Measurements from ENCODE around the gene RTP1. TPM values are rescaled to one million over a fixed set of nuclear protein-coding genes. Genes with fewer than 3 reads are reported as not detected.
"Not testable (repeated sequence)": the region's sequence is repeated elsewhere in the genome, so short reads cannot be mapped to it uniquely, and the experiment has no call there.

RTP1 gene
- polyA plus RNA-seq, 2 donors = 0.01 TPM; not detected in 1

GRCh38 chr3:187170911-187171310, 26.4 kb upstream of the RTP1 start:
- not testable (repeated sequence) for H3K36me3 ChIP-seq (ENCODE audit: control insufficient read depth in 2 of 2, insufficient read depth in 2 of 2, low read length in 1 of 2); H3K27me3 ChIP-seq (ENCODE audit: control insufficient read depth in 1 of 2, insufficient read depth in 2 of 2, low read length in 2 of 2); H3K27ac ChIP-seq (ENCODE audit: low read depth in 2 of 2, low read length in 1 of 2); H3K4me3 ChIP-seq (ENCODE audit: low read depth in 1 of 2, low read length in 2 of 2); H3K9me3 ChIP-seq (ENCODE audit: control insufficient read depth in 2 of 2, insufficient read depth in 1 of 2, low read depth in 1 of 2, low read length in 1 of 2); H3K4me1 ChIP-seq (ENCODE audit: control insufficient read depth in 2 of 2, insufficient read depth in 2 of 2, low read length in 1 of 2)
- 93 to 95% methylated on average over 5 of the region's 5 CpGs for WGBS, 2 donors

DNA sequence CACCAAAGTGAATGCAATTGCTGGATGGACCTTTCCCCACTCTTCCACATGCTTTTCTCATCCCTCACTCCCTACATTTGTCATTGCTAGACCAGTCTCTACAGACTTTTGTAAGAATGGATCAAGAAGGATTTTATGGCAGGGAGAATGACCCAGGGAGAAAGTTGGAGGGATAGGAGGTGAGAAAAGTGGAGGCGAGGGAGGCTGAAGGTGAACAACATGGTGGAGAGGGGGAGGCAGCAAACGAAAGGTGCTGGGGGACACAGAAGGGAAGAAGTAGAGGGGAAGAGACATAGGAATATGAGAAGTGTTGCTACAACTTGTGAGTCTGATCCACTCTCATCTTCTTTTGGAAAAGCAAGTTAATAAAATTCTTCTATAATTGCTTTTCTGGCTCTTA, 24.4 kb upstream of the RTP1 start:
- no peaks in the 10 kb centered on the region for H3K4me1 ChIP-seq (ENCODE audit: control insufficient read depth in 2 of 2, insufficient read depth in 2 of 2, low read length in 1 of 2)
- peak overlapping the region in 1 of 2 donors; percentile 30 for H3K27ac ChIP-seq (ENCODE audit: low read depth in 2 of 2, low read length in 1 of 2)
- H3K36me3 ChIP-seq (ENCODE audit: control insufficient read depth in 2 of 2, insufficient read depth in 2 of 2, low read length in 1 of 2) = no peaks in the 10 kb centered on the region
- no peaks in the 10 kb centered on the region for H3K27me3 ChIP-seq (ENCODE audit: control insufficient read depth in 1 of 2, insufficient read depth in 2 of 2, low read length in 2 of 2)
- H3K4me3 ChIP-seq (ENCODE audit: low read depth in 1 of 2, low read length in 2 of 2) = no peak overlapping the region
- WGBS, 2 donors = 91% methylated on average over 2 of the region's 2 CpGs
- no peaks in the 10 kb centered on the region for H3K9me3 ChIP-seq (ENCODE audit: control insufficient read depth in 2 of 2, insufficient read depth in 1 of 2, low read depth in 1 of 2, low read length in 1 of 2)

GRCh38 chr3:187181454-187182170, 15.7 kb upstream of the RTP1 start:
- H3K9me3 ChIP-seq (ENCODE audit: control insufficient read depth in 2 of 2, insufficient read depth in 1 of 2, low read depth in 1 of 2, low read length in 1 of 2) = no peaks in the 10 kb centered on the region
- no peaks in the 10 kb centered on the region for H3K36me3 ChIP-seq (ENCODE audit: control insufficient read depth in 2 of 2, insufficient read depth in 2 of 2, low read length in 1 of 2)
- H3K27ac ChIP-seq (ENCODE audit: low read depth in 2 of 2, low read length in 1 of 2) = no peak overlapping the region
- H3K27me3 ChIP-seq (ENCODE audit: control insufficient read depth in 1 of 2, insufficient read depth in 2 of 2, low read length in 2 of 2) = no peaks in the 10 kb centered on the region
- peaks cover 0 to 2% of the 10 kb centered on the region in 2 donors for H3K4me1 ChIP-seq (ENCODE audit: control insufficient read depth in 2 of 2, insufficient read depth in 2 of 2, low read length in 1 of 2)
- 86 to 88% methylated on average over 7 of the region's 7 CpGs for WGBS, 2 donors
- no peak overlapping the region for H3K4me3 ChIP-seq (ENCODE audit: low read depth in 1 of 2, low read length in 2 of 2)

- WGBS, 2 donors = 50 to 61% methylated on average over 7 of the region's 7 CpGs
Observed at GRCh38 chr3:187183210-187183862, 13.9 kb upstream of the RTP1 start.

GRCh38 chr3:187183903-187184302, 13.4 kb upstream of the RTP1 start:
- no peaks in the 10 kb centered on the region for H3K27me3 ChIP-seq (ENCODE audit: control insufficient read depth in 1 of 2, insufficient read depth in 2 of 2, low read length in 2 of 2)
- H3K4me3 ChIP-seq (ENCODE audit: low read depth in 1 of 2, low read length in 2 of 2) = no peak overlapping the region
- peaks cover 0 to 5% of the 10 kb centered on the region in 2 donors for H3K4me1 ChIP-seq (ENCODE audit: control insufficient read depth in 2 of 2, insufficient read depth in 2 of 2, low read length in 1 of 2)
- no peaks in the 10 kb centered on the region for H3K9me3 ChIP-seq (ENCODE audit: control insufficient read depth in 2 of 2, insufficient read depth in 1 of 2, low read depth in 1 of 2, low read length in 1 of 2)
- H3K36me3 ChIP-seq (ENCODE audit: control insufficient read depth in 2 of 2, insufficient read depth in 2 of 2, low read length in 1 of 2) = no peaks in the 10 kb centered on the region
- no peak overlapping the region for H3K27ac ChIP-seq (ENCODE audit: low read depth in 2 of 2, low read length in 1 of 2)
- WGBS, 2 donors = 83 to 91% methylated on average over 6 of the region's 6 CpGs

More at GRCh38 chr3:187183210-187183862, 13.9 kb upstream of the RTP1 start:
- no peaks in the 10 kb centered on the region for H3K27me3 ChIP-seq (ENCODE audit: control insufficient read depth in 1 of 2, insufficient read depth in 2 of 2, low read length in 2 of 2)
- peaks cover 0 to 5% of the 10 kb centered on the region in 2 donors for H3K4me1 ChIP-seq (ENCODE audit: control insufficient read depth in 2 of 2, insufficient read depth in 2 of 2, low read length in 1 of 2)
- no peaks in the 10 kb centered on the region for H3K36me3 ChIP-seq (ENCODE audit: control insufficient read depth in 2 of 2, insufficient read depth in 2 of 2, low read length in 1 of 2)
- no peak overlapping the region for H3K4me3 ChIP-seq (ENCODE audit: low read depth in 1 of 2, low read length in 2 of 2)
- no peaks in the 10 kb centered on the region for H3K9me3 ChIP-seq (ENCODE audit: control insufficient read depth in 2 of 2, insufficient read depth in 1 of 2, low read depth in 1 of 2, low read length in 1 of 2)
- peak overlapping the region in 1 of 2 donors; percentile 23 for H3K27ac ChIP-seq (ENCODE audit: low read depth in 2 of 2, low read length in 1 of 2)

DNA sequence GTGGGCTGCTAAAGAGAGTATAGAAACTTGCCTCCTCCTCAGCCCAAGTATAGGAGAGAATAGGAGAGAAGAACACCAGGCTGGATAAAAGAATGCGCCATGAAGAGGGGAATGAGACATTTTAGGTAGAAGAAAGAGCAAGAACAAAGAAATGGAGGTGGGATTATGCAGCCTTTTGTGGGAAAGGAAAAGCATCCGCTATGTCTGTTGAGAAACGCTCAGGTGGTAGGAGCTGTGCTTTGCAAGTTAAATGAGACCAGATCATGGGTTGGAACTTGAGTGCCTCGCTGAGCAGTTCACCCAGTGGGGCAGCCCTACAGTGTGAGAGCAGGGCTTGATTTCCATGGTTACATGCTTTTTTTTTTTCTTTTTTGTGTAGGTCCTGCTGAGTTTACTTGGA, 11.5 kb upstream of the RTP1 start:
- Histone ChIP-seq H3K4me3 (ENCODE audit: low read depth in 1 of 2, low read length in 2 of 2) (no peak overlapping the region), H3K27me3 (ENCODE audit: control insufficient read depth in 1 of 2, insufficient read depth in 2 of 2, low read length in 2 of 2) (no peaks in the 10 kb centered on the region), H3K27ac (ENCODE audit: low read depth in 2 of 2, low read length in 1 of 2) (peak overlapping the region in 1 of 2 donors; percentile 13), H3K9me3 (ENCODE audit: control insufficient read depth in 2 of 2, insufficient read depth in 1 of 2, low read depth in 1 of 2, low read length in 1 of 2) (no peaks in the 10 kb centered on the region), H3K36me3 (ENCODE audit: control insufficient read depth in 2 of 2, insufficient read depth in 2 of 2, low read length in 1 of 2) (no peaks in the 10 kb centered on the region), H3K4me1 (ENCODE audit: control insufficient read depth in 2 of 2, insufficient read depth in 2 of 2, low read length in 1 of 2) (peaks cover 0 to 5% of the 10 kb centered on the region in 2 donors)
- WGBS, 2 donors = 87 to 91% methylated on average over 4 of the region's 4 CpGs

DNA sequence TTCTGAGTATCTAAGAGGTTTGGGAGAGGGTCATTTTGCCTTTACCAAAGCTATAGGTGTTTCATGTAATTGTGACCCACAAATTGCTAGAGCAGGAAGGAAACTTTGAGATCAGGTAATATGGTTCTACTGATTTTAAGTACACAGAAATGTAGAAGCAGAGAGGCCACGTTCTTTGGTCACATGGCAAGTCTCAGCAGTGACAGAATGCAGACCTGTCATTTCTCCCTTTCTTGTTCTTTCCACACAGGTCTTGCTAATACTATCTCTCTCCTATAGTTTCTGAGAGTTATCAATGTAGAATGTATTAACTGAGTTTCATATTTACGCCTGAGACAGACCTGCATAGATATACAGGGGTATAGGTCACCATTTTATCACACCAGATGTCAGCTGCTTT, 10.9 kb upstream of the RTP1 start:
- Histone ChIP-seq H3K4me1 (ENCODE audit: control insufficient read depth in 2 of 2, insufficient read depth in 2 of 2, low read length in 1 of 2) (peaks cover 0 to 5% of the 10 kb centered on the region in 2 donors), H3K27ac (ENCODE audit: low read depth in 2 of 2, low read length in 1 of 2) (peak overlapping the region in 1 of 2 donors; percentile 38), H3K36me3 (ENCODE audit: control insufficient read depth in 2 of 2, insufficient read depth in 2 of 2, low read length in 1 of 2) (no peaks in the 10 kb centered on the region), H3K9me3 (ENCODE audit: control insufficient read depth in 2 of 2, insufficient read depth in 1 of 2, low read depth in 1 of 2, low read length in 1 of 2) (no peaks in the 10 kb centered on the region), H3K4me3 (ENCODE audit: low read depth in 1 of 2, low read length in 2 of 2) (no peak overlapping the region), H3K27me3 (ENCODE audit: control insufficient read depth in 1 of 2, insufficient read depth in 2 of 2, low read length in 2 of 2) (no peaks in the 10 kb centered on the region)
- 55 to 67% methylated on average over 2 of the region's 2 CpGs for WGBS, 2 donors

- peak overlapping the region; percentile 38 to 79 for H3K27ac ChIP-seq (ENCODE audit: low read depth in 2 of 2, low read length in 1 of 2)
- H3K36me3 ChIP-seq (ENCODE audit: control insufficient read depth in 2 of 2, insufficient read depth in 2 of 2, low read length in 1 of 2) = no peaks in the 10 kb centered on the region
- peaks cover 0 to 5% of the 10 kb centered on the region in 2 donors for H3K4me1 ChIP-seq (ENCODE audit: control insufficient read depth in 2 of 2, insufficient read depth in 2 of 2, low read length in 1 of 2)
- H3K4me3 ChIP-seq (ENCODE audit: low read depth in 1 of 2, low read length in 2 of 2) = no peak overlapping the region
- 36 to 45% methylated on average over 5 of the region's 5 CpGs for WGBS, 2 donors
- H3K27me3 ChIP-seq (ENCODE audit: control insufficient read depth in 1 of 2, insufficient read depth in 2 of 2, low read length in 2 of 2) = no peaks in the 10 kb centered on the region
- H3K9me3 ChIP-seq (ENCODE audit: control insufficient read depth in 2 of 2, insufficient read depth in 1 of 2, low read depth in 1 of 2, low read length in 1 of 2) = no peaks in the 10 kb centered on the region
Observed at GRCh38 chr3:187186801-187187421, 10.4 kb upstream of the RTP1 start.

GRCh38 chr3:187188931-187189330, 8.4 kb upstream of the RTP1 start:
- H3K27me3 ChIP-seq (ENCODE audit: control insufficient read depth in 1 of 2, insufficient read depth in 2 of 2, low read length in 2 of 2) = no peaks in the 10 kb centered on the region
- no peak overlapping the region for H3K4me3 ChIP-seq (ENCODE audit: low read depth in 1 of 2, low read length in 2 of 2)
- H3K36me3 ChIP-seq (ENCODE audit: control insufficient read depth in 2 of 2, insufficient read depth in 2 of 2, low read length in 1 of 2) = no peaks in the 10 kb centered on the region
- 43 to 48% methylated on average over 2 of the region's 2 CpGs for WGBS, 2 donors
- H3K9me3 ChIP-seq (ENCODE audit: control insufficient read depth in 2 of 2, insufficient read depth in 1 of 2, low read depth in 1 of 2, low read length in 1 of 2) = no peaks in the 10 kb centered on the region
- peak overlapping the region in 1 of 2 donors; percentile 27 for H3K27ac ChIP-seq (ENCODE audit: low read depth in 2 of 2, low read length in 1 of 2)
- H3K4me1 ChIP-seq (ENCODE audit: control insufficient read depth in 2 of 2, insufficient read depth in 2 of 2, low read length in 1 of 2) = peaks cover 0 to 3% of the 10 kb centered on the region in 2 donors
